ENCODE data around the gene SLC25A42.

Gene SLC25A42

DNA sequence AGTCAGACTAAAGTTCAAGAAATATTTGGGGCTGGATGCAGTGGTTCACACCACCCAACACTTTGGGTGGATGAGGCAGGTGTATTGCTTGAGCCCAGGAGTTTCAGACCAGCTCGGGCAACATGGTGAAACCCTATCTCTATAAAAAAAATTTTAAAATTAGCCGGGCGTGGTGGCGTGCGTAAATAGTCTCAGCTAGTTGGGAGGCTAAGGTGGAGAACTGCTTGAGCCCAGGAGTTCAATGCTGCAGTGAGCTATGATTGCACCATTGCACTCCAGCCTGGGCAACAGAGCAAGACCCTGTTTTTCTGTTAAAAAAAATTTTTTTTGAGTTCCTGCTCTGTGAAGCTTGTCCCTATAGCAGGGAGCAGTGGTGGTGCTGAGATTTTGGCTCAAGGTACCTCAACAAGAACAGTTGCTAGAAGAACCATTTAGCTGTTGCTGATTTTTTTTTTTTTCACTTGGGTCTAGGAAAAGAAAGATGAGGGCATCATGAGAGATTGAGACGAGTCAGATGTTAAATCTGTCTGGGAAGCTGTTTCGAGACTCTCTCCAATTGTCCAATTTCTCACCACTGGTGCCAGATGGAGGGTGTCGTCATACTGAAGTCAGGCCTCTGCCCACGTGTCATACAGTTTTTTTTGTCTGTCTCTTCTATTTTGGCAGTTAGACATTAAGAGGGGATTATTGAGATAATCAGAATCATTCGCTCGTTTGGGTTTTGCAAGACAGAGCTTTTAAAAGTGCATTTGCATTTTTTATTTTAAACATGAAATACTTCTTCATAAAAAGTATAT, 3.7 kb downstream of the SLC25A42 start:
- Histone ChIP-seq H3K27me3 (replicated peaks; ENCODE audit: insufficient read depth, low read length) (no peaks in the 10 kb centered on the region), H2AFZ (ENCODE audit: low read length) (no peak overlapping the region), H3K9ac (ENCODE audit: low read length) (peak overlapping the region; percentile 46; the same call in 1 of the 2 replicates), H3F3A (ENCODE audit: insufficient read depth, low read length) (peaks cover 48% of the 10 kb centered on the region), H3K9me2 (replicated peaks; ENCODE audit: insufficient read depth, low read length) (no peaks in the 10 kb centered on the region), H3K79me2 (ENCODE audit: low read length) (peaks cover 70% of the 10 kb centered on the region), H4K20me1 (ENCODE audit: insufficient read depth, low read length) (no peaks in the 10 kb centered on the region), H3K36me3 (replicated peaks; ENCODE audit: insufficient read depth, low read length) (no peaks in the 10 kb centered on the region), H3K9me3 (replicated peaks; ENCODE audit: insufficient read depth, low read length) (no peaks in the 10 kb centered on the region), H3K4me3 (ENCODE audit: low read length) (peak overlapping the region; percentile 23), H3K4me1 (ENCODE audit: low read length) (peaks cover 27% of the 10 kb centered on the region), H3K4me2 (ENCODE audit: low read depth, low read length) (peak overlapping the region; percentile 80), H3K27ac (ENCODE audit: low read length) (peak overlapping the region; percentile 81)
- DNase-seq: peak; percentile 58
- TF ChIP-seq, protein P1, sequence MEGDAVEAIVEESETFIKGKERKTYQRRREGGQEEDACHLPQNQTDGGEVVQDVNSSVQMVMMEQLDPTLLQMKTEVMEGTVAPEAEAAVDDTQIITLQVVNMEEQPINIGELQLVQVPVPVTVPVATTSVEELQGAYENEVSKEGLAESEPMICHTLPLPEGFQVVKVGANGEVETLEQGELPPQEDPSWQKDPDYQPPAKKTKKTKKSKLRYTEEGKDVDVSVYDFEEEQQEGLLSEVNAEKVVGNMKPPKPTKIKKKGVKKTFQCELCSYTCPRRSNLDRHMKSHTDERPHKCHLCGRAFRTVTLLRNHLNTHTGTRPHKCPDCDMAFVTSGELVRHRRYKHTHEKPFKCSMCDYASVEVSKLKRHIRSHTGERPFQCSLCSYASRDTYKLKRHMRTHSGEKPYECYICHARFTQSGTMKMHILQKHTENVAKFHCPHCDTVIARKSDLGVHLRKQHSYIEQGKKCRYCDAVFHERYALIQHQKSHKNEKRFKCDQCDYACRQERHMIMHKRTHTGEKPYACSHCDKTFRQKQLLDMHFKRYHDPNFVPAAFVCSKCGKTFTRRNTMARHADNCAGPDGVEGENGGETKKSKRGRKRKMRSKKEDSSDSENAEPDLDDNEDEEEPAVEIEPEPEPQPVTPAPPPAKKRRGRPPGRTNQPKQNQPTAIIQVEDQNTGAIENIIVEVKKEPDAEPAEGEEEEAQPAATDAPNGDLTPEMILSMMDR (IDR thresholded peaks at IDR 0.05; ENCODE audit: low read length): no peak
- TF ChIP-seq EZH2 (optimal IDR thresholded peaks at IDR 0.05; ENCODE audit: low read depth, low read length) (no peak), EZH2phosphoT487 (IDR thresholded peaks at IDR 0.05; ENCODE audit: low read length) (no peak)

DNA sequence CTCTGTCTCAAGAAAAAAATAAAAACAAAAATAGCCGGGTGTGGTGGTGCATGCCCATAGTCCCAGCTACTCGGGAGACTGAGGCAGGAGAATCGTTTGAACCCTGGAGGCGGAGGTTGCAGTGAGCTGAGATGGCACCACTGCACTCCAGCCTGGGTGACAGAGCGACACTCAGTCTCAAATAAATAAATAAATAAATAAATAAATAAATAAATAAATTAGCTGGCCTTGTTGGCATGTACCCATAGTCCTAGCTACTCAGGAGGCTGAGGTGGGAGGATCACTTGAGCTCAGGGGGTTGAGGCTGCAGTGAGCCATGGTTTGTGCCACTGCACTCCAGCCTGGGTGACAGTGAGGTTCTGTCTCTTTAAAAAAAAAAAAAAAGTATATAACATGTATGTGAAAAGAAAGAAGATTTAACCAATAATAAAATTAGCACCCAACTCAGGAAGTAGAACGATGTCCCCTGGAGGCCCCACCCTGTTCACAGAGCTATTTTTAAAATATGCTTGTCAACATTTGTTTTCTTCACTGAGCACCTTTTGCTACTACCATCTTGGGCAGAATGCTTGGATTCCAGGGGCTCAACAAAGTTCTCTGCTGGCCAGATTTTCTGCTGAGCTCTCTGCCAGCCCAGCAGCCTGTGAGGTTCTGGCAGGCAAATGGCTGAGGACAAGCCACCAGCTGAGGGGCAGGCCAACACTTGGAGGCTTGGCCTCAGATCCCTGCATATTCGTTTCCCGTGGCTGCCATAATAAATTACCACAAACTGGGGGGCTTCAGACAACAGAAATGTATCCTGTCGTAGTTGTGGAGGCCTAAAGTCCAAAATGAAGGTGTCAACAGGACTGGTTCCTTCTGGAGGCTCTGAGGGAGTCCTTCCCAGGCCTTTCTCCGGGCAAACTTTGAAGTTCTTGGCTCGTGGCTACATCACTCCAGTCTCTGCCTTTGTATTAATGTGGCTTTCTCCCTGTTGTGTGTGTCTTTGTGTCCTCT, 5.2 kb downstream of the SLC25A42 start:
- H3F3A ChIP-seq (ENCODE audit: insufficient read depth, low read length): peaks cover 44% of the 10 kb centered on the region
- H3K27me3 ChIP-seq (replicated peaks; ENCODE audit: insufficient read depth, low read length): no peaks in the 10 kb centered on the region
- peak overlapping the region; percentile 14; the same call in 1 of the 2 replicates for H2AFZ ChIP-seq (ENCODE audit: low read length)
- H3K9ac ChIP-seq (ENCODE audit: low read length): peak overlapping the region; percentile 55; the same call in 1 of the 2 replicates
- no peaks in the 10 kb centered on the region for H3K36me3 ChIP-seq (replicated peaks; ENCODE audit: insufficient read depth, low read length)
- peak overlapping the region; percentile 76 for H3K4me2 ChIP-seq (ENCODE audit: low read depth, low read length)
- no peaks in the 10 kb centered on the region for H4K20me1 ChIP-seq (ENCODE audit: insufficient read depth, low read length)
- no peaks in the 10 kb centered on the region for H3K9me3 ChIP-seq (replicated peaks; ENCODE audit: insufficient read depth, low read length)
- no peaks in the 10 kb centered on the region for H3K9me2 ChIP-seq (replicated peaks; ENCODE audit: insufficient read depth, low read length)
- H3K4me1 ChIP-seq (ENCODE audit: low read length): peaks cover 27% of the 10 kb centered on the region
- H3K27ac ChIP-seq (ENCODE audit: low read length): peak overlapping the region; percentile 88
- DNase-seq: peak; percentile 74
- TF ChIP-seq EZH2phosphoT487 (IDR thresholded peaks at IDR 0.05; ENCODE audit: low read length): no peak
- TF ChIP-seq EZH2 (optimal IDR thresholded peaks at IDR 0.05; ENCODE audit: low read depth, low read length): no peak
- TF ChIP-seq, protein P1 (IDR thresholded peaks at IDR 0.05; ENCODE audit: low read length): no peak
- peak overlapping the region; percentile 28; the same call in 1 of the 2 replicates for H3K4me3 ChIP-seq (ENCODE audit: low read length)
- H3K79me2 ChIP-seq (ENCODE audit: low read length): peaks cover 82% of the 10 kb centered on the region

DNA sequence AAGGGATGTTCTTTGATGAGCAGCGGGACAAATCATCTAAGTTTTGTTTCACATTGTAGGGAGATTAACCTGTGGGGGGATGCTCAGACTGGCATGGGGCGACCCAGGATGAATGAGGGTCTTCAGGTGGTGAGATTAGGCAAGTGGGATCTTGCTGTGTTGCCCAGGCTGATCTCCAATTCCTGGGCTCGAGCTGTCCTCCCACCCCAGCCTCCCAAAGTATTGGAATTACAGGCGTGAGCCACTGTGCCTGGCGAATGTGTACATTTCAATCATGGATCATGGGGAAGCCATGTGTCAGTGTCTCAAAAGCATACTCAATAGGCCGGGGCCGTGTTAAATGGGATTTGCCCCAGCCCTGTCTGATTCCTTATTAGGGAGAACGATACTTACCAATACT, 8.1 kb downstream of the SLC25A42 start:
- Histone ChIP-seq H3K4me2 (ENCODE audit: low read depth, low read length) (no peak overlapping the region), H3K27me3 (replicated peaks; ENCODE audit: insufficient read depth, low read length) (no peaks in the 10 kb centered on the region), H3K9ac (ENCODE audit: low read length) (no peak overlapping the region), H3K9me3 (replicated peaks; ENCODE audit: insufficient read depth, low read length) (no peaks in the 10 kb centered on the region), H2AFZ (ENCODE audit: low read length) (no peak overlapping the region), H3K27ac (ENCODE audit: low read length) (no peak overlapping the region), H3K4me1 (ENCODE audit: low read length) (peaks cover 22% of the 10 kb centered on the region), H3K79me2 (ENCODE audit: low read length) (peaks cover 89% of the 10 kb centered on the region), H3K9me2 (replicated peaks; ENCODE audit: insufficient read depth, low read length) (no peaks in the 10 kb centered on the region), H3K4me3 (ENCODE audit: low read length) (no peak overlapping the region), H3F3A (ENCODE audit: insufficient read depth, low read length) (peaks cover 19% of the 10 kb centered on the region), H3K36me3 (replicated peaks; ENCODE audit: insufficient read depth, low read length) (no peaks in the 10 kb centered on the region), H4K20me1 (ENCODE audit: insufficient read depth, low read length) (no peaks in the 10 kb centered on the region)
- no peak for DNase-seq
- TF ChIP-seq, protein P1 (IDR thresholded peaks at IDR 0.05; ENCODE audit: low read length): no peak
